ENCODE results near the gene AP3B2.
"Not testable (repeated sequence)": the region's sequence is repeated elsewhere in the genome, so short reads cannot be mapped to it uniquely, and the experiment has no call there.

The AP3B2 gene

DNA sequence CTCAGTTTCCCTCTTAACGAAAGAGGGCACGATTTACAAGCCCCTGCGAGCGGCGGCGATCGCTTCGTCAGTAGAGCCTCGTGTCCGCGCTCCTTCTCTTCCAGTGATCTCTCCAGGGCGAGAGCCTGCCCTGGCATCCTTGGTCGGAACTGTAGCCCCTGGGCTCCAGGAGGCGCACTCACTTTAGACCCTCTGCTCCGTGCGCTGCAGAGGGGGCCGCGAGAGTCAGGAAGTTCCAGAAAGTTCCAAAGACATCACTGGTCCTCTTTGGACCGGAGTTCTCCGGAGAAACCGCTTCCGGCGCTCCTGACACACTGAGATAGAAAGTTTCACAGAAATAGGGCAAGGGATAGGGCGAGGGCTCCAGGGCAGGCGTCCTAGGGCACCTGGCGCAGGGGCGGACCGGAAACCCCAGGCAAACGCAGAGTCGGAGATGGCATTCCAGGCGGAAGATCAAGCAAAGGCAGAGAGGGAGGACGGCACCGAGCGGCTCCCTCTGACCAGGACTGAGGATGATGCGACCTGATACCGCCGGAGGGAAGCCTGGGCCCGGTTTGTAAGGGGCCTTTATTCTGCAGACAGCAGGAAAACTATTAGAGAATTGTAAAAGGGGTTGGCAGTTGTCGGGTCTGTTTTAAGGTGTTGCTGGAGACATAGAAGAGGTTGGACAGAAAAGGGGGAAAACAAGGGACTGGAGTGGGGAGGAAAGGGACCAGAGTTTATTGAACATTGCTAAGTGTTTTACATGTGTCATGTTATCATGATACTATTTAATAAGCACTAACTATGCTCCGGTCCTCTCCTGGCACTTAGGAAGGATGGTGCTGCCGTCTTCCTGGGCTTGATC lies 61.2 kb downstream of the AP3B2 start:
- DNase-seq: no peak

DNA sequence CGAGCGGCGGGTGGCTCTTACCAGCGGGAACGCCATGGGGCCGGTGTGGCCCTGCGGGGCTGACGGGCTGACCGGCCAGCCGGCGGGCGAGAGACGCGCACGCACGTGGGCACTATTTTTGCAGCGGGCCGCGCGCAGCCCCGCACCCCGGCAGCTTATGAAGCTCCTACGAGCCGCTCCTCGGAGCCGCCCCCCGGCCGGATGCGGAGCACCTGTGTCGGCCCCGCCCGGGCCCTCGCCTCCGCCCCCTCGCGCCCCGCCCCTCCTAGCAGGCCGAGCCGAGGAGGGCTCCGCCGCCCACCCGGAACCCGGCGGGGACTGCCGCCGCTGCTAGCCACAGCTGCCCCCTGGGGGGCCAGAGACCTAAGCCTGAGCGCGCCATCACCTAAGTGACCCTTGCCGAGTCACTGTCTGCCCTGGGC lies 61.8 kb downstream of the AP3B2 start:
- DNase-seq: peak; percentile 48 to 69

DNA sequence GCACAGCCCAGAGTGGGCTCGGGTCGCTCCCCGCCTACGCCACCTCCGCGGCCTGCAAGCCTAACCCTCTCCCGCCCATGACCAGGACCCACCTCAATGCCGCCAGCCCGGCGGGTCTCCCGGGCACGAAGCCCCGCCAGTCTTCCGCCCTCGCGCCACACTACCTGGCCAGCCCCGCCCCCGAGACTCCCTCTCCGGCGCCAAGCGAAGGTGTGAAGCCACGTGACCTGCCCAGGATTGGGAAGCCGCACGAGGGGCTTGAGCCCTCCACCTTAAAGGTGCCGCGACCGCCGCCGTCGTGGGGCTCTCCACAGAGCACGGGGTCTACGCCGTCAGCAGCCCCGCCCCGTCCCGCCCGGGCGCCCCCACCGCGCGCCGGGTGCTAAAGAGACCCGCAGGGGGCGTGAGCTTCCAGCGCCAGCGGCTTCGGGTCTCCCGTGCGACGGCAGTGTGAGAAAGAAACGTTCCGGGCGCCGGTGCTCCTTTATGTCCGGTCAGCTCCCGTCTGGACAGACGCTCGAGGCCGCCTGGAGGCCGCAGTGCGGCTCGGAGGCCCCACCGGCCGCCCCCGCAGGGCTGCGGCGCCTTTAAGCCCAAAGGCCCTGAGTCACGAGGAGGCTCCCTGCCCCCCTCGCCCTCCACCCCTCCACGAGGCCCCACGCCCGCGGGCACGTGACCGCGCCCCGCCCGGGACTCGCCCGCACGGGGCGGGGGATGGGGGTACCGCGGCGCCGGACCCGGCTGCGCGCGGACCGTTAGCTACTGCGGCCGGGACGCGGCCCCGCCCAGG lies 62.4 kb downstream of the AP3B2 start, which contains the start of gene CPEB1:
CPEB1 (minus strand) TSS at position 319 of the 790 bp plus-strand sequence. CDS start 18,904 bp downstream, outside the sequence.
- peak; percentile 48 to 79 for DNase-seq

DNA sequence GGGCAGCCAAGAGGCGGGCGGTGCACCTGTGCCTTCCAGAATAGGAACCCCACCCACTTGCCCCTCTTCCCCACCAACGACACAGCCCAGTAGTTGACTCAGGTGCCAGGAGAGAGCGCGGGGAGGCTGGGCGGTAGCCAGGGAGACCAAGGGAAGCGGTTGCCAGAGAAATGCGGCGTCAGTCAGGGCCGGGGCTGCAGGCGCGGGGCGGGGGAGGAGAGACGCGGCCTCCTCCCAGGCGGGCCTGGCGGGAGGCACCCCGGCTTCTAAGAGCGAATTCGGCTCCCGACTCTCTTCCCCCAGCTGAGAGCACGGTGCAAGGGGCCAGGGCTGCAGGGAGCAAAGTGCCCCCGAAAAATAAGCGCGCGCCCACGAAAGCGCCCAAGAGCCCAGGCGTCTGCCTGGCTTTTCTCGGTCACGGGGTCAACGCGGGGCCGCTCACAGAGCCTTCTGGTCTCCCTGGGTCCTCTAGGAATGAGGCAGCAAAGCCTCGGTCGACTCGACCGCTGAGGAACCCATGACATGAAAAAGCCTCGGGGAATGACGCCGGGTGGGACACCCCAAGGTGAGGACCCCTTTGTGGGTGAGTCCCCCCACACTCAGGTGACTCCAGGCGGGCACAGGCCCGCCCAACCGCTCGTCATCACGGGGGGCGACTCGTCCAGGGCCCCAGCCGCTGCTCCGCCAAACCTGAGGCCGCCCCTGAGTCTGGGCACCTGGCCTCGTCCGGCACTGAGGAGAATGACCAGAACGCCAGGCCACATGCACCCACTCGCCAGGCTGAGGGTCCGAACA lies 63.2 kb downstream of the AP3B2 start:
- DNase-seq: peak in 1 of 2 experiments; percentile 33

DNA sequence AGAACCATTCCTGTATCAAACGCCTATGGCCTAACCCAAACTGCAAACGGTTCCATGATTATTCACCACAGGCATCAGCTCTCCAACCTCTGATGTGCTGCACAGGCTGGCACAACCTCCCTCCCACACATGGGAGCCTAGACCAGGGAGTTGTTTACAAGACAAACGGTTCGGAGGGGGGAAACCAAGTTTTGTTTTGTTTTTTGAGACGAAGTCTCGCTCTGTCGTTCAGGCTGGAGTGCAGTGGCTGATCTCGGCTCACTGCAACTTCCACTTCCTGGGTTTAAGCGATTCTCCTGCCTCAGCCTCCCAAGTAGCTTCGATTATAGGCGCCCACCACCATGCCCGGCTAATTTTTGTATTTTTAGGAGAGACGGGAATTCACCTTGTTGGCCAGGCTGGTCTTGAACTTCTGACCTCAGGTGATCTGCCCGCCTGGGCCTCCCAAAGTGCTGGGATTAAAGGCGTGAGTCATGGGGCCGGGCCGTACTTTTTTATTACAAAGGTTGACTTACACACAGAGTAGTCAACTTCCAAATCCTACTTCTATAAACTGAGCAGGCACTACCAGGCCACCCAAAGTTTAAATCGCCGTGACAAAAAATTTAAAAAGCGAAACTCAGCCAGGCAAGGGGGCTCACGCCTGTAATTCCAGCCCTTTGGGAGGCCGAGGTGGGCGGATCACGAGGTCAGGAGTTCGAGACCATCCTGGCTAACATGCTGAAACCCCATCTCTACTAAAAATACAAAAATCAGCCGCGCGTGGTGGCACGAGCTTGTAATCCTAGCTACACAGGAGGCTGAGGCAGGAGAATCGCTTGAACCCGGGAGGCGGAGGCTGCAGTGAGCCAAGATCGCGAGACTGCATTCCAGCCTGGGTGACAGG lies 64.5 kb downstream of the AP3B2 start:
- DNase-seq: not testable (repeated sequence)

DNA sequence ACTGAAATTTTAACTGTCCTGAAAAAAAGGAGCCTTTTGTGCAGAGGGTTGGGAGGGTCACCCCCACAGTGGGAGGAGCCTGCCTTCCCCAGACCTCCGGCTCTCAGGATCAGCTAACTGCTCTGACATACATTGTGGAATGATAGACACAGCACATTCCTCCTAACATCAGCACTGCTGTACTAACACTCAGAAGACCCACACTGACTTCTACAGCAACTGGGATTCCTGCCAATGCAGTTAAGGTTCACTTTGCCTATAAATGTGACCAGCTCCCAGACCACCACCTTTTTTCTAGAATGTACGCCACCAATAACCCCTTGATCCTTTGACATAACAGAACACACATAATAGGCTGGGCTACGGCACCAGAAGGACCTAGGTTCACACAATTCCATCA lies 65.7 kb downstream of the AP3B2 start:
- no peak for DNase-seq

DNA sequence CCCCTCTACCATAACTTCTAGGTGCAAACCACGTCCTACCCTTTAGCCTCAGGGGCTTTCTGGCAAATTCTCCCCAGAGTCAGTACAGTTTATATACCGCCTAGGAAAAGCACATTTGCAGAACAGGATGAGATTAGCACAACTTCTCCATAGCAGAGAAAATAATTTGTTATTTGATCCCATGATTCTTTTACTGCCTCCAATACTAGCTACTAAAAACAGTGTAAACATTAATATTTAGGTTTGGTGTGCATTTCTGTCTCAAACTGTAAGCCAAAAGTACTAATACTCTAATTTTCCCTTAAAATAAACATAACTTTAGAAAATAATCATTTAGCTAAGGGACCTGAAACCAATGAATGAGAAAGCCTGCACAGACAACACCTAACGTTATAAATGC lies 67.0 kb downstream of the AP3B2 start:
- no peak for DNase-seq

DNA sequence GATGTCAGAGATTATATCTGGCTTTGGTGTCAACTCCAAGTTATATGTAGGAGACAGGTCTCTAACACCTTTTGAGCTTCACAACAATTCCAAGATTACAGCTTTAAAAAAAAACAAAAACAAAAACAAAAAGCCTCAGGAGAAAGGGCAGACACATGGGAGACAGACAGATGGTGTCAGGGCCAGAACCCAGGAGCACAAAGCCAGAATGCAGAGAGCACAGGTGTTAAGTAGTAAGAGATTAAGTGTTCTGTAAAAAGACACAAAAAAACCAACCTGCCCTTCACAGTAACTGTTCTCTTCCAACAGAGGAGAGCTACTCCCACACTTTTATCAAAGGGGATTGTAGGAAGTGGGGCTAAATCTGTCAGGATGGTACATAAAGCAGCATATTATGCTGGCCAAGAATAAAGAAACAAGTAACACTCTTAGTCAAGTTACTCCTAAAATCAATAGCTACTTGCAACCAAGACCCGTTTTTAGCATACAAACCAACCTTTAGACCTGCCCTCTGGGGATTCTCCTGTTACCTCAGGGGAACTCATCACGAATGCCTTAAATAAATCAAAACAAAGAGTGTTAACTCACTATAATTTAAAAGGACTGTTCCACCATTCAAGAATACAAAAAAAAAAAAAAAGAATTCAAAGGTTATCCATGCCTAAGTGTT lies 68.4 kb downstream of the AP3B2 start:
- peak; percentile 56 to 81 for DNase-seq

DNA sequence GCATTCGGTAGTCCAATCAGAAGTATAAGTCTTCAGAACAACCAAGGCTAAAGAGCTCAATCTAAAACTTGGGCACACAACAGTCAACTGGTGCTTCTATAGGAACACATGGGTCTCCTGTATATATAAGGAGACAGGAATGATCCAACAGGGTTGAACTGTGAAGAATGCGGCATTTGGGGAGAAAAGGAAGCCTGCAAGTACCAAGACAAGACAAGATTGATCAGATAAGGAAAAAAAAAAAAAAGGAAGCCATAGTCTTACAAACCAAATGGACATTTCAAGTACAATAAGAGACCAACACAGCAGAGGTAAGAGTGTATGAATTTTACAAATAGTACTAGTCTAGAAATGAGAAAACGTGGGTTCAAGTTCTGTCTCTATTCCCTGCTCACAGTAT lies 69.0 kb downstream of the AP3B2 start:
- DNase-seq: no peak

DNA sequence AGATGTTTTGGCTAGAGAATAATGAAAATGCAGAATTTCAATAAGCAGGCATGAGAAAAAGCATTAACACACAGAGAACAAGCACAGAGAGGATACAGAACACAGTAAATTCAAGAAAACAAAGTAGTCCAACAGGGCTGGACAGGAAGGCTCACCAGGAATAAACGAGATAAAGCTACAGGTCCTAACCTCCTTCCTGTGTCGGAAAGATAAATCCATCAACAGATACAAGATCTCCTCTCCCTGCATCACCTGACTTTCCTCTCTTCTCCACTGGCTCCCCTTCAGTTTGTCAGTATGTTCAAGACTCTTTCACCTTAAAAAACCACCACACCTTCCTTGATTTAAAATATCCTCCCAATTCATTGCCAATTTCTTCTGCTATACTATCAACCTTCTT lies 73.9 kb downstream of the AP3B2 start:
- no peak for DNase-seq

DNA sequence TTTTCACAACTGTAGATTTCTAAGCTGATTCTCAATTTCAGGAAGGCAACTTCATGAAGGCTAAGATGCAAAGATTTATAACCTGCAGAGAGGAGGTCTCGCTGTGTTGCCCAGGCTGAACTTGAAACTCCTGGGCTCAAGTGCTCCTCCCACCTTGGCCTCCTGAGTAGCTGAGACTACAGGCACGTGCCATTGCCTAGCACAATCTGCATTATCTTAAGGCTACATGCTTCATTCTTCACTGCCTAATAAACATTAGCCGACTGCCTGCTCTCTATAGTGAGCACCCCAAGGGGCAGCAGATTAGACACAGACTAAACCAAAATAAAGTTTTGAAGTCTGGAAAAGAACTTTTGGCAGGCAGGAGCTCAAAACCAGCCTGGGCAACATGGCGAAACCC lies 79.6 kb downstream of the AP3B2 start:
- no peak for DNase-seq

DNA sequence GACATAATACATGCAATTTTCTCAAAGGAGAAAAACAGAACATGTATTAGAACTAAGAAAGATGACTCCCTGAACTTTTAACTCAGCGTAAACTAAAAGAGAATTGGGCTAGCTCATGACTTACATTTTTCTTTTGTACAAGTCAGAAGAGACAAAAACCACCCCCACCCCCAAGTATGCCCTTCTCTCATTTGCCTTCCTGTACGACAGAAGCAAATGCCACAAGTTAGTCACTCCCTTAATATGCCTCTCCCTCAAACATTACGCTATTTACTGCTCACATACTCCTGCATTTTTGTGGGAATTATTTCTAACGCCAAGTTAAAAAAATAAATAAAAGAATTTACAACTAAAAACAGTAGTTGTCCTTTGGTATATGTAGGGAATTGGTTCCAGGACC lies 84.5 kb downstream of the AP3B2 start:
- DNase-seq: no peak

DNA sequence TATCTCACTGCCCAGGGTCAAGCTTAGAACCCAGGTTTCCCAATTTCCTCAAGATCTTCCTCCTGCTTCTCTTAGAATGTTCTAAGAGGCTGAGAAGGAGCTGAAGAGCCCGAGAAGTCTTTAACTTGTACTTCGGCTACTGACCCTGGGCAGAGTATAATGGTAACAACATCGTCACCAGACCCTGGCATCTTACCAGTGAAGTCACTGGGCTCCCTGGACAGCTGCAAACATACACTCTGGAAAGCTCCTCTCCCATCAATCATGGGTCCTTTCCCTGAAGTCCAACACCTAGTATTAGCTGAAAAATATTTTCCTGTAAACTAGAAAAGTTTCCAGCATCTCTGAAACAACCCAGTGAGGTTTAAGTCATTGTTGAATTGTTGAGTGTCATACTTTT lies 85.2 kb downstream of the AP3B2 start:
- DNase-seq: no peak

DNA sequence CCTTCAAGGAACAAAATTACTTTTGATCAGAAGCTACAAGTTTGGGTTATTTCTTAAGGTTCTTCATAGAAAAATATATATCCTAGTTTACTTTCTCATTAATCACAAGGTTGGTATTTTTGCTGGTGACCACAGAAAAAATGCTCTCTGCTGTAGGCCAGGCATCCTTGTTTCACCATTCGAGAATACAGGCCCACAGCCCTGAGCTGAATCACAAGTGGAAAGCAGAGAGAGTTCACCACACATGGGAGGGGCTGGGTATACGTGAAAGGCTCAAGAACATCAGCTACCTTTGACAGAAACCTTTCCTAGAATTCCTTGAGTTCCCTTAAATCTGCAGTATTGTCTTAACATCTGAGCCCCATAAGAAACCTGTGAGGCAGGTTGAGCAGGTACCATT lies 85.7 kb downstream of the AP3B2 start:
- DNase-seq: no peak

DNA sequence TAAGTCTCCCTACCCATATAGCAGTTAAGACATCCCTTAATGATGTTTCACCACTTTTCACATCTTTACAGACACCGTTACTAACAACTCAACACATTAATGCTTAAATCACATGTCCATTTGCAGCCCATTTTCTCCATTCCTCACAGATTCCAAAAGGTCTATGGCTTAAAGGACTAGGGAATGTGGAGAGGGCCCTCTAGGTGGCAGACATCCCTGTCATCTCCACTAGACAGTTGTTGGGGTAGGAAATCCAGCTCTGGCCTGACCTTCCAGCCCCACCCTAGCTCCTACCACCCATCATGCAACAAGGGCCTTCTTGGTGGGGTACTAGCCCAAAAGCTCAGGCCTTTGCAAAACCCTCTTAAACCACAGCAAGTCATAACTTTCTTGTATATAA lies 87.7 kb downstream of the AP3B2 start:
- no peak for DNase-seq

DNA sequence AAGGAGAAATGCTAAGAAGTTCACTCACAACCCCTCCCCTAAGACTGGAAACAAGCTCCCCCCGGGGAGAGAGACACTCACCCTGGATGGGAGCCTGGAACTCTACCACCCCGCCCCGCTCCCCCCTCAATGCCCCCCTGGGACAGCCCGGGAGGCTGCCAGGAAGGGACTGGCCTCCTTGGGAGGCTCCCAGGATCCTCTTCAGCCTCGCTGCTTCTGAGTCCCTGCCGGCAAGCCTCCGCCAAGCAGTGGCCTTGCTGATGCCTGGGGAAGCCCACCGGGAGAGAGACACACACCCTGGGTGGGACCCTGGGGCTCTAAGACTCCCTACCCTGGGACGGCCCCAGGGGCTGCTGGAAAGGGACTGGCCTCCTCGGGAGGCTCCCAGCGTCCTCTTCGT lies 95.9 kb downstream of the AP3B2 start:
- DNase-seq: no peak

DNA sequence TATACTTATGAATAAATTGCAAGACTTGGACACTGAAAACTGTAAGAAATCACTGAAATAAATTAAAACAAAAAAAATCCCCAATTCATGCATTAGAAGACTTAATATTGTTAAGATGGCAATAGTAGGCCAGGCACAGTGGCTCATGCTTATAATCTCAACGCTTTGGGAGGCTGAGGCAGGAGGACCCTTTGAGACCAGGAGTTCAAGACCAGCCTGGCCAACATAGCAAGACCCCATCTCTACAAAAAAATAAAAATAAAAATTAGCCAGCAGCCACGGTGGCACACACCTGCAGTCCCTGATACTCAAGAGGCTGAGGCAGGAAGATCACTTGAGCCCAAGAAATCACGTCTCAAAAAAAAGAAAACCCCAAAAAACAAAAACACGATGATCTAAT lies 98.3 kb downstream of the AP3B2 start:
- DNase-seq: no peak

Measured in NCI-H524 (cell line).